GM21423 (cell line): ENCODE results near the gene CHRM5.
"Not testable (repeated sequence)": the region's sequence is repeated elsewhere in the genome, so short reads cannot be mapped to it uniquely, and the experiment has no call there.

Experiments
- ATAC-seq: cut with Tn5 transposase; IDR thresholded peaks from one replicate; pipeline ENCODE4 v1.9.1; 2021; ENCODE audit warnings: mild to moderate bottlenecking, moderate library complexity; ENCODE audit not compliant: unreplicated experiment

The CHRM5 gene

GRCh38 chr15:34038871-34039789 is 70.8 kb downstream of the CHRM5 start, which contains the start of gene AVEN:
AVEN (minus strand) TSS chr15:34039204; CDS start chr15:34039046, 158 bp downstream.
- peak; percentile 47 for ATAC-seq

DNA sequence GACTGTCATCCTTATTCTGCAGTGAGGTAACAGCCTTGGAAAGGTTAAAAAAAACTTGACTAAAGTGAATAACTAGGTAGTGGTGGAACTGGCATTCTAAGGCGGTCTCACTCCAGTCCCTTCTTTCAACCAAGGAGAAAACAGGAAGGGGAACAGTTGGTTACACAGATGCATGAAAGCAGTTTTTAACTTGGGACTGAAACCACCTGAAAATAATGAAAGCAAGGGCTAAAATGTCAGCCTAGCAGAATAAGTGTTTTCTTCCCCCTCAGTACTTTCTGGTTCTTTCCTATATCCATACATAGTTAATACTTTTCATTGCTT is 71.5 kb downstream of the CHRM5 start:
- no peak for ATAC-seq

GRCh38 chr15:34043391-34043790 is 75.1 kb downstream of the CHRM5 start:
- no peak for ATAC-seq

DNA sequence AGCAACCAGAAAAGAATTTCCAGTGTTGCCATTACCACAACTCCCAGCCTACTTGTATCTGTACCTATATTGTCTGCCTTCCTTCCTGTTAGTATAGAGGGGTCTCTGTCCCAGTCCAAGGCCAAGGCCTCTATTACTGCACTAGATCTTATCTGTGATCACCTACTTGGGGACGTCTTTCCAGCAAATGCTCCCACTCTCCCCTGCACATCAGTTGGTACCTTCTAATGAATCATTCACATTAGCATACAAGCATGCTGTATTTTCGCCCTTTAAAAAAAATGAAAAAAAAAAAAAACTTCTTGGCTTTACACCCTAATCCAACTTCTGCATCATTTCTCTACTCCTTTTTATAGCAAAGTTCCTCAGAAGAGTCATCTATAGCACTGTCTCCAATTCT is 75.5 kb downstream of the CHRM5 start:
- ATAC-seq: no peak

GRCh38 chr15:34046471-34047145 is 78.3 kb downstream of the CHRM5 start:
- ATAC-seq: no peak

DNA sequence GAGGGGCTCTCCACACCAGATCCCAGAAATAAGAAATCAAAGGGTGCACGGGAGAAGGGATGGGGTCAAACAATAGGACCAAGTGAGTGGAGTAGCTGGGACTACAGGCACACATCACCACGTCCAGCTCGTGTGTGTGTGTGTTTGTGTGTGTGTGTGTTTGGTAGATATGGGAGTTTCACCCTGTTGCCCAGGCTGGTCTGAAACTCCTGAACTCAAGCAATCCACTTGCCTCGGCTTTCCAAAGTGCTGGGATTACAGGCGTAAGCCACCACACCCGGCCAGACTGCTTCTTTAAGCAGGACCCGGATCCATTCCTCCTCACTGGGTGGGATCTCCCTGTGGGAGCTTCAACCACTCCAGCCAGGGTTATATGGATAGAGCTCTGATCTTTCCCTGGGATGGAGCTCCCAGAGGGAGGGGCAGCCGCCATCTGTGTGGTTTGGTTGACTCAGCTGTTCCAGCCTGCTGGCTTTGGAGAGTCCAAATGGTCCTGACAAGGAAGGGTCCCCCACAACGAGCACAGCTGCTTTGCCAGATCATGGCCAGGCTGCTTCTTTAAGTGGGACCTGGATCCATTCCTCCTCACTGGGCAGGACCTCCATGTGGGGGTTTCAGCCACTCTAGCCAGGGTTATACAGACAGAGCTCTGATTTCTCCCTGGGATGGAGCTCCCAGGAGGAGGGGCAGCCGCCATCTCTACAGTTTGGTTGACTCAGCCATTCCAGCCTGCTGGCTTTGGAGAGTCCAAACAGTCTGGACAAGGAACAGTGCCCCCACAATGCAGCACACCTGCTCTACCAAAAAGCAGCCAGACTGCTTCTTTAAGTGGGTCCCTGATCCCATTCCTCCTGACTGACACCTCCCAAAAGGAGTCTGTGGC is 79.8 kb downstream of the CHRM5 start:
- no peak for ATAC-seq

DNA sequence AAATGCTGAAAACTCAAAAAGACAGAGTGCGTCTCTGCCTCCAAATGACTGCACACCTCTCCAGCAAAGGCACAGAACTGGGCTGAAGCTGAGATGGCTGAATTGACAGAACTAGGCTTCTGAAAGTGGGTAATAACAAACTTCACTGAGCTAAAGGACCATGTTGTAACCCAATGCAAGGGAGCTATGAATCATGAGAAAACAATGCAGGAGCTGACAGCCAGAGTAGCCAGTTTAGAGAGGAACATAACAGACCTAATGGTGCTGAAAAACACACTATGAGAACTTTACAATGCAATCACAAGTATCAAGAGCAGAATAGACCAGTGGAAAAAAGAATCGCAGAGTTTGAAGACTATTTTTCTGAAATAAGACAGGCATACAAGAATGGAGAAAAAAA is 80.8 kb downstream of the CHRM5 start:
- ATAC-seq: no peak

DNA sequence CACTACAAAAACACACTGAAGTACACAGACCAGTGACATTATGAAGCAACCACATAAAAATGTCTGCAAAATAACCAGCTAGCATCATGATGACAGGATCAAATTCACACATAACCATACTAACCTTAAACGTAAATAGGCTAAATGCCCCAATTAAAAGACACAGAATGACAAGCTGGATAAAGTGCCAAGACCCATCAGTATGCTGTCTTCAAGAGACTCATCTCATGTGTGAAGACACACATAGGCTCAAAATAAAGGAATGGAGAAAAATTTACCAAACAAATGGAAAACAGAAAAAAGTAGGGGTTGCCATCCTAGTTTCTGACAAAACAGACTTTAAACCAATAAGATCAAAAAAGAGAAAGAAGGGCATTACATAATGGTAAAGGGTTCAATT is 82.1 kb downstream of the CHRM5 start:
- ATAC-seq: not testable (repeated sequence)

DNA sequence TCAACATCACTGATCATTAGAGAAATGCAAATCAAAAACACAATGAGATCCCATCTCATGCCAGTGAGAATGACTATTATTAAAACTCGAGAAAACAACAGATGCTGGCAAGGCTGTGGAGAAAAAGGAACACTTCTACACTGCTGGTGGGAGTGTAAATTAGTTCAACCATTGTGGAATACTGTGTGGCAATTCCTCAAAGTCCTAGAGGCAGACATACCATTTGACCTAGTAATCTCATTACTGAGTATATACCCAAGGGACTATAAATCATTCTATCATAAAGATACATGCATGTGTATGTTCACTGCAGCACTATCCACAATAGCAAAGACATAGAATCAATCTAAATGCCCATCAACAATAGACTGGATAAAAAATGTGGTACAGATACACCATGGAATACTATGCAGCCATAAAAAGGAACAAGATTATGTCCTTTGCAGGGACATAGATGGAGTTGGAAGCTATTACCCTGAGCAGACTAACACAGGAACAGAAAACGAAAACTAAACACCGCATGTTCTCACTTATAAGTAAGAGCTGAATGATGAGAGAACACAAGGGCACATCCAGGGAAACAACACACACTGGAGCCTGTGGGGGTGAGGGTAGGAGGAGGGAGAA is 85.9 kb downstream of the CHRM5 start:
- no peak for ATAC-seq

- no peak for ATAC-seq
Observed at GRCh38 chr15:34055868-34056595, 87.7 kb downstream of the CHRM5 start.

GRCh38 chr15:34056911-34057310 is 88.6 kb downstream of the CHRM5 start:
- no peak for ATAC-seq

- no peak for ATAC-seq
Observed at GRCh38 chr15:34059476-34059875, 91.2 kb downstream of the CHRM5 start.

DNA sequence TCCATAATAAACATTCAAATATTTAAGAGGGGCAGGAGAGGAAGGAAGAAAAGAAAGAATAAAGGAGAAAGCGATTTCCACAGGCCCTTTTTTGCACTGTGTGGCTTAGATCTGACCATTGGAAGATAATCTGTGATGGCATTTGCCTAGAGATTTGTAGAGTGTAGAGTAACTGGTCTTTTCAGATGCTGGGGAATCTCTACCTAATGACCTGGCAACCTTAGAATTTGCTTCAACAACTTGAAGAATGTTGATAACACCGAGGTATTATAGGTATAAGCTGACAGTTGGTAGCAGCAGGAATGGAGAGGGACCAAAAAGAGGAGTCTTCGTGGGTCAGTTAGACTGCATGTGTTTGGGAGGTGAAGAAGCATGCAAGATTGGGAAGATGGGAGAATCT is 91.6 kb downstream of the CHRM5 start:
- ATAC-seq: no peak

GRCh38 chr15:34064438-34064837 is 96.1 kb downstream of the CHRM5 start:
- ATAC-seq: no peak

- ATAC-seq: no peak
Observed at GRCh38 chr15:34065261-34065660, 97.0 kb downstream of the CHRM5 start.

- no peak for ATAC-seq
Observed at GRCh38 chr15:34065941-34066340, 97.6 kb downstream of the CHRM5 start.

GRCh38 chr15:34070003-34070402 is 101.7 kb downstream of the CHRM5 start:
- no peak for ATAC-seq

- ATAC-seq: no peak
Observed at GRCh38 chr15:34076785-34077184, 108.5 kb downstream of the CHRM5 start.

- no peak for ATAC-seq
Observed at GRCh38 chr15:34078900-34079299, 110.6 kb downstream of the CHRM5 start.

- ATAC-seq: no peak
Observed at GRCh38 chr15:34079904-34080303, 111.6 kb downstream of the CHRM5 start.
